Measurements from ENCODE around the gene KRTAP9-7.

The KRTAP9-7 gene

DNA sequence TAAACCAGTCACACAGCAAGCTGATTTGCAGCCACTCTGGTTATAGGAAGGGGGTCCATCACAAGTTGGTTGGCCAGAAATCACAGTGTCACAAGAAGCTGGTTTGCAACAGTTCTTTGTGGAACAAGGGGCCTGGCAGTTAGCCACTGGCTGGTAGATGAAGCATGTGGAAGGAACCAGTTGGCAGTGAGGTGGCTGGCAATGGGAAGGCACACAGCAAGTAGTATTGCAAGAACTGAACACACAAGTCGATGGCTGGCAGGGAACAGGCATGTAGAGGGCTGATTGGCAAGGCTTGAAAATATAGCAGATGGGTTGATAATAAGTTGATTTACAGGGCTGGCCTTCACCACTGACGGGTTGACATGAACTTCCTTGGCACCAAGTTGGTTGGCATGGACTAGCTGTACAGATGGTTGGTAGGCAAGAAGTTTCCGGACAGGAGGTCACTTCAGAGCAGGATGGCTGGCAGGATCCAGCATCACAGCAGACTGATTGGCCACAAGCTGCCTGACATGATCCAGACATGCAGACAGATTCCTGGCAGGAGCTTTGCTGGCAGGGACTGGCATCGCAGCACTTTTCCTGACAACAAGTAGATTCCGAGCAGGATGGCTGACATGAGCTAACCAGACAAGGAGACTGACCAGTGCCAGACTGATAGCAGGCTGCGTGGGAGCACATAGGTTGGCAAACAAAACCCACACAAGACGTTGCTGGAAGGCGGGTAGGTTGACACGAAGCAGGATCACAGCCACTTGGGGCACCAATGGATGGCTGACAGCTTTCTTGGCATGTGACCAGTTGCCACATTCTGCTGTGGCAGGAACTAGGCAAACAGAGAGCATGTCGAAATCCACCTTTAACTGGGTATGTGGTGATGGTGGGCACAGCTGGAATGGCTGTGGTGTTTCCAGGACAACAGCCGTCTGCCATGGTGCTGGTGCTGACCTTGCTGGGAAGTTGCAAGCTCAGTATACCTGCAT lies 26.7 kb downstream of the KRTAP9-7 start, which contains the start of gene KRTAP29-1:
KRTAP29-1 (minus strand) TSS at position 936 of the 986 bp plus-strand sequence; CDS start at position 936, 0 bp downstream.
- TF ChIP-seq CTCF (IDR thresholded peaks at IDR 0.05): no peak
- Histone ChIP-seq H3K4me2 (ENCODE audit: low read length) (no peak within 1 kb of the TSS), H3K27me3 (ENCODE audit: control insufficient read depth, insufficient read depth, low read length) (no peaks in the 10 kb centered on the region), H3K36me3 (ENCODE audit: control insufficient read depth, insufficient read depth, low read length) (no peaks in the 10 kb centered on the region), H3K79me2 (no peaks in the 10 kb centered on the region), H3K9ac (no peak within 1 kb of the TSS), H3K4me3 (ENCODE audit: low read depth, low read length) (no peak within 1 kb of the TSS), H3K9me3 (ENCODE audit: control insufficient read depth, low read length) (no peaks in the 10 kb centered on the region), H2AFZ (no peak within 1 kb of the TSS), H3K4me1 (no peaks in the 10 kb centered on the region), H3K27ac (no peak within 1 kb of the TSS)

- no peak overlapping the region for H3K27ac ChIP-seq
Observed at GRCh38 chr17:41302981-41303380, 27.5 kb downstream of the KRTAP9-7 start.

GRCh38 chr17:41304091-41304490 lies 28.6 kb downstream of the KRTAP9-7 start:
- no peaks in the 10 kb centered on the region for H3K79me2 ChIP-seq

More at GRCh38 chr17:41302981-41303380, 27.5 kb downstream of the KRTAP9-7 start:
- no peak overlapping the region for H2AFZ ChIP-seq
- H3K4me3 ChIP-seq (ENCODE audit: low read depth, low read length): no peak overlapping the region
- TF ChIP-seq CTCF (IDR thresholded peaks at IDR 0.05): no peak
- H3K9me3 ChIP-seq (ENCODE audit: control insufficient read depth, low read length): no peaks in the 10 kb centered on the region
- no peak overlapping the region for H3K9ac ChIP-seq
- H3K27me3 ChIP-seq (ENCODE audit: control insufficient read depth, insufficient read depth, low read length): no peaks in the 10 kb centered on the region
- H3K4me1 ChIP-seq: no peaks in the 10 kb centered on the region
- no peaks in the 10 kb centered on the region for H3K36me3 ChIP-seq (ENCODE audit: control insufficient read depth, insufficient read depth, low read length)
- H3K4me2 ChIP-seq (ENCODE audit: low read length): no peak overlapping the region
- H3K79me2 ChIP-seq: no peaks in the 10 kb centered on the region

DNA sequence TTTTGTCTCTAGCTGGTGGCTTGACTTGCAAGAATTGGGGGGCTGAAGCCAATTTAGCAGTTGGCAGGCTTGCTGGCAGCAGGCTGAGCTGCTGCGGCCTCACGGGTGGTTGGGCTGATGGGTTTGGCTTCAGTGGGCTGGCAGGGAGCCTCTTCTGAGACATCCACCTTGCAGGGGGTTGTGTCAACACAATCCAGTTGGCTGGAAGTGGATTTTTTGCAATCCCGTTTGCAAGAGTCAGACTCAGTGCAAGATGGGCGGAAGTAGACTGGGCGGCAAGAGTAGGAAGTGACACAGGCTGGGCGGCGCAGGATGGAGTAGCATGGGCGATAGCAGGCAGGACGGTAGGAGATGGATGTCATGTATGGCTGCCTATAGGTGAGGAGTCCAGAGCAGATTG lies 32.1 kb downstream of the KRTAP9-7 start:
- Histone ChIP-seq H3K9ac (no peak overlapping the region), H3K4me1 (no peaks in the 10 kb centered on the region), H3K27ac (no peak overlapping the region), H3K4me2 (ENCODE audit: low read length) (no peak overlapping the region), H2AFZ (no peak overlapping the region), H3K9me3 (ENCODE audit: control insufficient read depth, low read length) (no peaks in the 10 kb centered on the region), H3K36me3 (ENCODE audit: control insufficient read depth, insufficient read depth, low read length) (no peaks in the 10 kb centered on the region), H3K27me3 (ENCODE audit: control insufficient read depth, insufficient read depth, low read length) (no peaks in the 10 kb centered on the region), H3K4me3 (ENCODE audit: low read depth, low read length) (no peak overlapping the region), H3K79me2 (no peaks in the 10 kb centered on the region)
- TF ChIP-seq CTCF (IDR thresholded peaks at IDR 0.05): no peak

More at GRCh38 chr17:41304091-41304490, 28.6 kb downstream of the KRTAP9-7 start:
- H3K9ac ChIP-seq: no peak overlapping the region
- H3K4me1 ChIP-seq: no peaks in the 10 kb centered on the region
- no peak overlapping the region for H3K4me2 ChIP-seq (ENCODE audit: low read length)
- no peaks in the 10 kb centered on the region for H3K36me3 ChIP-seq (ENCODE audit: control insufficient read depth, insufficient read depth, low read length)
- no peaks in the 10 kb centered on the region for H3K27me3 ChIP-seq (ENCODE audit: control insufficient read depth, insufficient read depth, low read length)
- H3K27ac ChIP-seq: no peak overlapping the region
- TF ChIP-seq CTCF (IDR thresholded peaks at IDR 0.05): no peak
- H3K4me3 ChIP-seq (ENCODE audit: low read depth, low read length): no peak overlapping the region
- no peaks in the 10 kb centered on the region for H3K9me3 ChIP-seq (ENCODE audit: control insufficient read depth, low read length)
- H2AFZ ChIP-seq: no peak overlapping the region

Data from parathyroid adenoma (tissue), 2 donors.